Liver (tissue), 9 donors: ENCODE results near the gene CDK13. TPM values are rescaled to one million over a fixed set of nuclear protein-coding genes. Genes with fewer than 3 reads are reported as not detected.

Experiments used
- DNase-seq: peaks from one replicate; pipeline ENCODE4 v3.0.0-alpha.2; 2017; ENCODE audit warnings: low spot score
- H3K27ac ChIP-seq, 2 donors: one replicate each; pipeline ENCODE4 v1.7.0; 2013; ENCODE audit warnings: inconsistent platforms in 2 of 2, low read length in 2 of 2, control low read depth in 1 of 2, low read depth in 1 of 2, mild to moderate bottlenecking in 1 of 2
- H3K27me3 ChIP-seq, 4 donors: one replicate each; pipeline versions ENCODE4 v1.6.1 to v1.7.0; 2013; ENCODE audit warnings: low read length in 3 of 4, inconsistent platforms in 1 of 4, mild to moderate bottlenecking in 1 of 4, moderate library complexity in 1 of 4; ENCODE audit not compliant: control insufficient read depth in 4 of 4, insufficient read depth in 4 of 4
- H3K36me3 ChIP-seq, 4 donors: one replicate each; pipeline versions ENCODE4 v1.6.1 to v1.7.0; 2013; ENCODE audit warnings: low read length in 3 of 4, mild to moderate bottlenecking in 3 of 4, low read depth in 1 of 4, moderate library complexity in 1 of 4; ENCODE audit not compliant: control insufficient read depth in 4 of 4, insufficient read depth in 3 of 4
- H3K4me1 ChIP-seq, 4 donors: one replicate each; pipeline versions ENCODE4 v1.6.1 to v1.7.0; 2013; ENCODE audit warnings: low read length in 3 of 4, mild to moderate bottlenecking in 3 of 4, moderate library complexity in 1 of 4; ENCODE audit not compliant: control insufficient read depth in 4 of 4, insufficient read depth in 4 of 4
- H3K4me3 ChIP-seq, 3 donors: one replicate each; pipeline versions ENCODE4 v1.6.1 to v1.7.0; 2013; ENCODE audit warnings: low read length in 3 of 3, control low read depth in 1 of 3, low read depth in 1 of 3, mild to moderate bottlenecking in 1 of 3
- H3K9ac ChIP-seq, 2 donors: one replicate each; pipeline ENCODE4 v1.7.0; 2013; ENCODE audit warnings: low read length in 2 of 2, mild to moderate bottlenecking in 2 of 2, moderate library complexity in 2 of 2, control low read depth in 1 of 2, low read depth in 1 of 2
- H3K9me3 ChIP-seq, 4 donors: one replicate each; pipeline versions ENCODE4 v1.6.1 to v1.7.0; 2013; ENCODE audit warnings: low read length in 3 of 4; ENCODE audit not compliant: control insufficient read depth in 4 of 4
- EGR1 ChIP-seq, 2 donors: IDR thresholded peaks; 2 replicates each; pipeline ENCODE4 v1.6.1; 2016 to 2018; ENCODE audit warnings: antibody characterized with exemption in 2 of 2, low read depth in 2 of 2
- FOXA1 ChIP-seq: IDR thresholded peaks from 2 replicates; pipeline ENCODE4 v1.6.1; 2016; ENCODE audit warnings: antibody characterized with exemption
- FOXA2 ChIP-seq: IDR thresholded peaks from 2 replicates; pipeline ENCODE4 v1.6.1; 2016; ENCODE audit warnings: antibody characterized with exemption
- GABPA ChIP-seq, 2 donors: IDR thresholded peaks in 1 of 2; conservative IDR thresholded peaks in 1 of 2; 2 replicates each; pipeline ENCODE4 v1.6.1; 2016; ENCODE audit warnings: antibody characterized with exemption in 2 of 2, mild to moderate bottlenecking in 1 of 2, moderate library complexity in 1 of 2
- HNF4A ChIP-seq, 2 donors: conservative IDR thresholded peaks; 2 replicates each; pipeline ENCODE4 v1.6.1; 2016; ENCODE audit warnings: antibody characterized with exemption in 2 of 2, mild to moderate bottlenecking in 2 of 2
- HNF4G ChIP-seq: IDR thresholded peaks from 2 replicates; pipeline ENCODE4 v1.6.1; 2016; ENCODE audit warnings: antibody characterized with exemption
- JUND ChIP-seq, 2 donors: IDR thresholded peaks; 2 replicates each; pipeline ENCODE4 v1.6.1; 2016; ENCODE audit warnings: antibody characterized with exemption in 2 of 2
- NR2F2 ChIP-seq: IDR thresholded peaks from 2 replicates; pipeline ENCODE4 v1.6.1; 2016; ENCODE audit warnings: antibody characterized with exemption
- RAD21 ChIP-seq, 2 donors: IDR thresholded peaks; 2 replicates each; pipeline ENCODE4 v1.6.1; 2016; ENCODE audit warnings: antibody characterized with exemption in 2 of 2, mild to moderate bottlenecking in 2 of 2
- RXRA ChIP-seq, 2 donors: IDR thresholded peaks; 2 replicates each; pipeline ENCODE4 v1.6.1; 2017 to 2018; ENCODE audit warnings: antibody characterized with exemption in 2 of 2, mild to moderate bottlenecking in 1 of 2
- SP1 ChIP-seq: IDR thresholded peaks from 2 replicates; pipeline ENCODE4 v1.6.1; 2018; ENCODE audit warnings: antibody characterized with exemption, mild to moderate bottlenecking
- TAF1 ChIP-seq: conservative IDR thresholded peaks from 2 replicates; pipeline ENCODE4 v1.6.1; 2016; ENCODE audit warnings: antibody characterized with exemption, mild to moderate bottlenecking
- YY1 ChIP-seq: IDR thresholded peaks from 2 replicates; pipeline ENCODE4 v1.6.1; 2016; ENCODE audit warnings: antibody characterized with exemption, mild to moderate bottlenecking
- WGBS: extraction: QIAGEN DNeasy Blood & Tissue Kit; methylation state at CpG from one replicate; pipeline ENCODE4 v1.1.7; 2013; 5-methylcytosine and 5-hydroxymethylcytosine counted together
- polyA plus RNA-seq, 2 donors: library from polyadenylated mRNA; stranded (reverse) in 1 of 2; unstranded in 1 of 2; fragments of 200-250 nt in 1 of 2; fragments of >200 nt in 1 of 2; fragmentation: Nextera tagmentation in 1 of 2; extraction: Ambion mirVana in 1 of 2; gene quantifications; one replicate each; pipeline versions ENCODE4 v1.2.1 to v1.2.3, GENCODE V29; 2013 to 2015
- total RNA-seq, 2 donors: library from RNA; depleted of rRNA; stranded (reverse); fragments of >200 nt; gene quantifications; one replicate each; pipeline ENCODE4 v1.2.3, GENCODE V29; 2014
- TF ChIP-seq, protein P1 (sequence below): IDR thresholded peaks from 2 replicates; pipeline ENCODE4 v1.6.1; 2016; ENCODE audit warnings: antibody characterized with exemption, mild to moderate bottlenecking
- TF ChIP-seq, protein P2 (sequence below): IDR thresholded peaks from 2 replicates; pipeline ENCODE4 v1.6.1; 2016; ENCODE audit warnings: antibody characterized with exemption
- TF ChIP-seq, protein P3 (sequence below): IDR thresholded peaks from 2 replicates; pipeline ENCODE4 v1.6.1; 2016; ENCODE audit warnings: antibody characterized with exemption
- TF ChIP-seq, protein P4 (sequence below): fragments of 150-350 bp; IDR thresholded peaks from 2 replicates; pipeline ENCODE4 v1.5.1; 2017; ENCODE audit warnings: improper control_type of control experiment, low read depth, low read length; ENCODE audit not compliant: missing input control
- TF ChIP-seq, protein P5 (sequence below): IDR thresholded peaks from 2 replicates; pipeline ENCODE4 v1.6.1; 2016; ENCODE audit warnings: antibody characterized with exemption
- donor health status: healthy.
- donor health status: healthy.
- donor health status: healthy.
- donor health status: healthy.
- donor health status: healthy.

CDK13 gene
- total and polyA plus RNA-seq, 4 donors = 8.8 to 51.1 (median 23.2) TPM

DNA sequence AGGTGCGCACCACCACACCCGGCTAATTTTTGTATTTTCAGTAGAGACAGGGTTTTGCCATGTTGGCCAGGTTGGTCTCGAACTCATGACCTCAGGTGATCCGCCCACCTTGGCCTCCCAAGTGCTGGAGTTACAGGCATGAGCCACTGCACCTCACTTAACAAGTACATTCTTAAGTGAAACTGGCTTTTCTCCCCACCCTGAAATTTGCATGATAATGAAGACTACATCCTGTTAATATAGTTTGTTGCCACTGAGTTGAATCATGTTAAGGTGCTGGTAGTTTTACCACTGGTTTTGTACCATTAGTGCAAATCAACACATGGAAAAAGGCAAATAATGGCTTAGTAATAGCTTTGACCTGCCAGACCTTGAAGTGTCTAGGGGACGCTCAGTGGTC, 122.2 kb downstream of the CDK13 start:
- 98% methylated on average over 5 of the region's 5 CpGs for WGBS
- Histone ChIP-seq H3K9me3 (no peaks in the 10 kb centered on the region), H3K27ac (no peak overlapping the region), H3K9ac (no peak overlapping the region), H3K4me3 (no peak overlapping the region), H3K27me3 (no peaks in the 10 kb centered on the region), H3K4me1 (no peaks in the 10 kb centered on the region), H3K36me3 (peaks cover 0 to 3% (median 2%) of the 10 kb centered on the region in 4 donors)
- TF ChIP-seq FOXA1 (no peak), HNF4A (conservative IDR thresholded peaks at IDR 0.05) (no peak), FOXA2 (no peak), RXRA (IDR thresholded peaks at IDR 0.05) (no peak), GABPA (IDR thresholded peaks at IDR 0.05 in 1 of 2, conservative IDR thresholded peaks at IDR 0.05 in 1 of 2) (no peak), RAD21 (IDR thresholded peaks at IDR 0.05) (no peak), TAF1 (no peak), JUND (IDR thresholded peaks at IDR 0.05) (no peak), EGR1 (IDR thresholded peaks at IDR 0.05; ENCODE audit: low read depth in 2 of 2) (no peak), NR2F2 (no peak), SP1 (no peak), YY1 (no peak)
- TF ChIP-seq, protein P1, sequence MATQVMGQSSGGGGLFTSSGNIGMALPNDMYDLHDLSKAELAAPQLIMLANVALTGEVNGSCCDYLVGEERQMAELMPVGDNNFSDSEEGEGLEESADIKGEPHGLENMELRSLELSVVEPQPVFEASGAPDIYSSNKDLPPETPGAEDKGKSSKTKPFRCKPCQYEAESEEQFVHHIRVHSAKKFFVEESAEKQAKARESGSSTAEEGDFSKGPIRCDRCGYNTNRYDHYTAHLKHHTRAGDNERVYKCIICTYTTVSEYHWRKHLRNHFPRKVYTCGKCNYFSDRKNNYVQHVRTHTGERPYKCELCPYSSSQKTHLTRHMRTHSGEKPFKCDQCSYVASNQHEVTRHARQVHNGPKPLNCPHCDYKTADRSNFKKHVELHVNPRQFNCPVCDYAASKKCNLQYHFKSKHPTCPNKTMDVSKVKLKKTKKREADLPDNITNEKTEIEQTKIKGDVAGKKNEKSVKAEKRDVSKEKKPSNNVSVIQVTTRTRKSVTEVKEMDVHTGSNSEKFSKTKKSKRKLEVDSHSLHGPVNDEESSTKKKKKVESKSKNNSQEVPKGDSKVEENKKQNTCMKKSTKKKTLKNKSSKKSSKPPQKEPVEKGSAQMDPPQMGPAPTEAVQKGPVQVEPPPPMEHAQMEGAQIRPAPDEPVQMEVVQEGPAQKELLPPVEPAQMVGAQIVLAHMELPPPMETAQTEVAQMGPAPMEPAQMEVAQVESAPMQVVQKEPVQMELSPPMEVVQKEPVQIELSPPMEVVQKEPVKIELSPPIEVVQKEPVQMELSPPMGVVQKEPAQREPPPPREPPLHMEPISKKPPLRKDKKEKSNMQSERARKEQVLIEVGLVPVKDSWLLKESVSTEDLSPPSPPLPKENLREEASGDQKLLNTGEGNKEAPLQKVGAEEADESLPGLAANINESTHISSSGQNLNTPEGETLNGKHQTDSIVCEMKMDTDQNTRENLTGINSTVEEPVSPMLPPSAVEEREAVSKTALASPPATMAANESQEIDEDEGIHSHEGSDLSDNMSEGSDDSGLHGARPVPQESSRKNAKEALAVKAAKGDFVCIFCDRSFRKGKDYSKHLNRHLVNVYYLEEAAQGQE = no peak
- TF ChIP-seq, protein P2, sequence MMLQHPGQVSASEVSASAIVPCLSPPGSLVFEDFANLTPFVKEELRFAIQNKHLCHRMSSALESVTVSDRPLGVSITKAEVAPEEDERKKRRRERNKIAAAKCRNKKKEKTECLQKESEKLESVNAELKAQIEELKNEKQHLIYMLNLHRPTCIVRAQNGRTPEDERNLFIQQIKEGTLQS = no peak
- TF ChIP-seq, protein P3, sequence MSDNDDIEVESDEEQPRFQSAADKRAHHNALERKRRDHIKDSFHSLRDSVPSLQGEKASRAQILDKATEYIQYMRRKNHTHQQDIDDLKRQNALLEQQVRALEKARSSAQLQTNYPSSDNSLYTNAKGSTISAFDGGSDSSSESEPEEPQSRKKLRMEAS = no peak
- no peak for DNase-seq

DNA sequence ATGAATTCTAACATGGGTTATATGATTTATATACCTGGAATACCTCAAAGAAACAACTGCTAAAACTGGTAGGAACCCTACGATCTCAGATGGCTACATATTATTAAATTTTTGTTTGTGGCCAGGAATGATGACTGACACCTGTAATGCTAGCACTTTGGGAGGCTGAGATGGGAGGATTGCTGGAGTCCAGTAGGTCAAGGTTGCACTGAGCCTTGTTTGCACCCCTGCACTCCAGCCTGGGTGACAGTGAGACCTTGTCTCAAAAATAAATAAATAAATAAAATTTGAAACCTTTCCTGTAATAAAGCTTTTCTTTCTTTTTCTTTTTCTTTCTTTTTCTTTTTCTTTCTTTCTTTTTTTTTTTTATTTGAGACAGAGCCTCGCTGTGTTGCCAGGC, 123.2 kb downstream of the CDK13 start:
- H3K27me3 ChIP-seq = no peaks in the 10 kb centered on the region
- H3K27ac ChIP-seq = no peak overlapping the region
- H3K36me3 ChIP-seq = peaks cover 0 to 3% (median under 1%) of the 10 kb centered on the region in 4 donors
- H3K4me3 ChIP-seq = no peak overlapping the region
- WGBS = 100% methylated on average over 2 of the region's 2 CpGs
- no peak overlapping the region for H3K9ac ChIP-seq
- peaks cover 0 to 2% (median 0%) of the 10 kb centered on the region in 4 donors for H3K4me1 ChIP-seq
- no peak for DNase-seq
- no peaks in the 10 kb centered on the region for H3K9me3 ChIP-seq
- TF ChIP-seq EGR1 (IDR thresholded peaks at IDR 0.05; ENCODE audit: low read depth in 2 of 2) (no peak), SP1 (no peak), NR2F2 (no peak), RXRA (IDR thresholded peaks at IDR 0.05) (no peak), JUND (IDR thresholded peaks at IDR 0.05) (no peak), HNF4G (no peak), HNF4A (conservative IDR thresholded peaks at IDR 0.05) (no peak), RAD21 (IDR thresholded peaks at IDR 0.05) (no peak), YY1 (no peak), GABPA (IDR thresholded peaks at IDR 0.05 in 1 of 2, conservative IDR thresholded peaks at IDR 0.05 in 1 of 2) (no peak), TAF1 (no peak), FOXA1 (no peak), FOXA2 (no peak)
- TF ChIP-seq, protein P4, sequence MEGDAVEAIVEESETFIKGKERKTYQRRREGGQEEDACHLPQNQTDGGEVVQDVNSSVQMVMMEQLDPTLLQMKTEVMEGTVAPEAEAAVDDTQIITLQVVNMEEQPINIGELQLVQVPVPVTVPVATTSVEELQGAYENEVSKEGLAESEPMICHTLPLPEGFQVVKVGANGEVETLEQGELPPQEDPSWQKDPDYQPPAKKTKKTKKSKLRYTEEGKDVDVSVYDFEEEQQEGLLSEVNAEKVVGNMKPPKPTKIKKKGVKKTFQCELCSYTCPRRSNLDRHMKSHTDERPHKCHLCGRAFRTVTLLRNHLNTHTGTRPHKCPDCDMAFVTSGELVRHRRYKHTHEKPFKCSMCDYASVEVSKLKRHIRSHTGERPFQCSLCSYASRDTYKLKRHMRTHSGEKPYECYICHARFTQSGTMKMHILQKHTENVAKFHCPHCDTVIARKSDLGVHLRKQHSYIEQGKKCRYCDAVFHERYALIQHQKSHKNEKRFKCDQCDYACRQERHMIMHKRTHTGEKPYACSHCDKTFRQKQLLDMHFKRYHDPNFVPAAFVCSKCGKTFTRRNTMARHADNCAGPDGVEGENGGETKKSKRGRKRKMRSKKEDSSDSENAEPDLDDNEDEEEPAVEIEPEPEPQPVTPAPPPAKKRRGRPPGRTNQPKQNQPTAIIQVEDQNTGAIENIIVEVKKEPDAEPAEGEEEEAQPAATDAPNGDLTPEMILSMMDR = no peak
- TF ChIP-seq, protein P3 = no peak
- TF ChIP-seq, protein P1 = no peak
- TF ChIP-seq, protein P2 = no peak
- TF ChIP-seq, protein P5, sequence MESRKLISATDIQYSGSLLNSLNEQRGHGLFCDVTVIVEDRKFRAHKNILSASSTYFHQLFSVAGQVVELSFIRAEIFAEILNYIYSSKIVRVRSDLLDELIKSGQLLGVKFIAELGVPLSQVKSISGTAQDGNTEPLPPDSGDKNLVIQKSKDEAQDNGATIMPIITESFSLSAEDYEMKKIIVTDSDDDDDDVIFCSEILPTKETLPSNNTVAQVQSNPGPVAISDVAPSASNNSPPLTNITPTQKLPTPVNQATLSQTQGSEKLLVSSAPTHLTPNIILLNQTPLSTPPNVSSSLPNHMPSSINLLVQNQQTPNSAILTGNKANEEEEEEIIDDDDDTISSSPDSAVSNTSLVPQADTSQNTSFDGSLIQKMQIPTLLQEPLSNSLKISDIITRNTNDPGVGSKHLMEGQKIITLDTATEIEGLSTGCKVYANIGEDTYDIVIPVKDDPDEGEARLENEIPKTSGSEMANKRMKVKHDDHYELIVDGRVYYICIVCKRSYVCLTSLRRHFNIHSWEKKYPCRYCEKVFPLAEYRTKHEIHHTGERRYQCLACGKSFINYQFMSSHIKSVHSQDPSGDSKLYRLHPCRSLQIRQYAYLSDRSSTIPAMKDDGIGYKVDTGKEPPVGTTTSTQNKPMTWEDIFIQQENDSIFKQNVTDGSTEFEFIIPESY = no peak
